ENCODE measurements around the gene OPN4.
A peak's percentile ranks its signal among the peaks of the same experiment; 100 is the strongest.

The OPN4 gene

DNA sequence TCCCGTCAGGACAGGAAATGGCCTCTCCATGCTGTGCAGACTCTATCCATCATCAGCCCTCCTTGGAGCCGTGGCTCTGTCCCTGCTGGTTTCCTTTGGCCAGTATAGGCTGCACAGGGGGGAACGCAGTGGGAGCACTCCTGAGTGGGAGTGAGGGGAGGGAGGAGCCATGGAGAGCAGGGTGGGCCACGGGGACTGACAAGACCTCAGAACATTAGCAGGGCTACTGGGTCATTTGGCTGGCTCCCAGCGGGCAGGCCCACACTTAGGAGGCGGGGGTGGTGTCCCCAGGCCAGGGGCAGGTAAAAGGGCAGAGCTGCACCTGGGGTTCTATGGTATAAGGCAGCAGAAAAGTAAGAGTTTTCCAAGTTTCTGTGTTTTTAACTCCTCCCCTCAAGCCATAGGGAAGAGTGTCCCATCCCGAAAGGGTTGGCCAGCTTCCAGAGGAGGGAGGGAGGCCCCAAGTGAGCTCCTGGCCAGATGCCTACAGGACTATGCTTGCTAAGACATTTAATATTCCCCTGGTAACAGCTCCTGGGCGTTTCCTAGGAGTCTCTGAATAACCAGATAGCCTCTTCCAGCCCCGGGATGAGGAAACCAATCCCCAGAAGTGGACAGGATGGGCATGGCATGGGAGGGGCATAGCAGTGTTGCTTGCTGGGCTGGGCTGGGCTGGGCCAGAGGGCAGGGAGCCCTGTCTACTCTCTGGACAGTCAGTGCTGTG lies 5.5 kb upstream of the OPN4 start:
- peak; percentile 82 for DNase-seq (ENCODE audit: extremely low read depth, low read depth)
- TF ChIP-seq, protein P1, sequence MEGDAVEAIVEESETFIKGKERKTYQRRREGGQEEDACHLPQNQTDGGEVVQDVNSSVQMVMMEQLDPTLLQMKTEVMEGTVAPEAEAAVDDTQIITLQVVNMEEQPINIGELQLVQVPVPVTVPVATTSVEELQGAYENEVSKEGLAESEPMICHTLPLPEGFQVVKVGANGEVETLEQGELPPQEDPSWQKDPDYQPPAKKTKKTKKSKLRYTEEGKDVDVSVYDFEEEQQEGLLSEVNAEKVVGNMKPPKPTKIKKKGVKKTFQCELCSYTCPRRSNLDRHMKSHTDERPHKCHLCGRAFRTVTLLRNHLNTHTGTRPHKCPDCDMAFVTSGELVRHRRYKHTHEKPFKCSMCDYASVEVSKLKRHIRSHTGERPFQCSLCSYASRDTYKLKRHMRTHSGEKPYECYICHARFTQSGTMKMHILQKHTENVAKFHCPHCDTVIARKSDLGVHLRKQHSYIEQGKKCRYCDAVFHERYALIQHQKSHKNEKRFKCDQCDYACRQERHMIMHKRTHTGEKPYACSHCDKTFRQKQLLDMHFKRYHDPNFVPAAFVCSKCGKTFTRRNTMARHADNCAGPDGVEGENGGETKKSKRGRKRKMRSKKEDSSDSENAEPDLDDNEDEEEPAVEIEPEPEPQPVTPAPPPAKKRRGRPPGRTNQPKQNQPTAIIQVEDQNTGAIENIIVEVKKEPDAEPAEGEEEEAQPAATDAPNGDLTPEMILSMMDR (IDR thresholded peaks at IDR 0.05; ENCODE audit: low read depth, low read length) = no peak

DNA sequence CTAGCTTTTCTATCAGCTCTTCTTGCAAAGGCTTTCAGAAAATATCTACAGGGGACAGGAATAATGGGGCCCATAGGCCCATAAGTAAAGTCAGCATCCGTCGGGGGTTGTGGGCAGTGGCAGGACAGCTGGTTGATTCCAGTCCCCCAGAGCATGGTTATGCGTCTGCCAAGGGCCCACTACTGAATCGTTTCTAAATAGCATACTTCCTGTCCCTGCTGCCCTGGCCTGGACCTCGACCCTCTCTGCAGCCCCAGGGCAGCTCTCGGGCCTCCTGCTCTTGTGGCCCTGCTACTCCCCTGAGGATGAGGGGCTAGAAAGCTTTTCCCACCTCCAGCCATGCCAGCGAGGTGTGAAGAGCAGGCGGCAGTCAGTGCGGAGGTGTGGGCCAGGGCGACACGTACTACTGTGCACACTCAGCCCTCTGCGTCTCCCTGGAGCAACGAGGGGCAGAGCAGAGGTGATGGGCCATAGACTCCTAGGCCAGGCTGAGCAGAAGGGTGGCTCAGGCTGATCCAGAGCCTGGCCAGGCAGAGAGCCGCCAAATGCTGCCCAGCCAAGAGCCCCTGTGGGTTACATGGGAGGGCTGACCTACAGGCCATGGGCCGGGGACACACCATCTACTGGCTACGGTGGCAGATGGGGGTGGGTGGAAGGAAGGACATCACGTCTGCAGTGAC lies 4.7 kb upstream of the OPN4 start:
- no peak for DNase-seq (ENCODE audit: extremely low read depth, low read depth)
- TF ChIP-seq, protein P1 (IDR thresholded peaks at IDR 0.05; ENCODE audit: low read depth, low read length) = no peak

DNA sequence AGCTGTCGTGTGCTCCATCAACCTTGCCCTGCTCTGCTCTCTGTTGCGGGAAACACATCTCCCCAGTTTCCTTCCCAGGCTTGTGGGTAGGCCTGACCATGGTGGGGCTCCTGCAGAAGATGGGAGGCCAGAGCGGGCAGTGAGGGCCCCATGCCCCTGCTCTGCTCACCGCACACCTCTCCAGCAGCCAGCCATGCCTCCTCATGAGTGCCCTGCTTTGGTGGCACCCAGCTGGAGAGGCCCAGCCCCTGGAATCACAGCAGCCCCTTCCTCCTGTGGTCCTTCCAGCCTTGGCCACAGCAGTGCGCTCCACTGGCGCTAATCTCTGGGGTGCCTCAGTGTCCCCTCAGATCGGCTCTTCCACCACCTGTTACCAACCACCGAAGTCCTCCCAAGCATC lies 4.2 kb upstream of the OPN4 start:
- TF ChIP-seq, protein P1 (IDR thresholded peaks at IDR 0.05; ENCODE audit: low read depth, low read length) = no peak
- no peak for DNase-seq (ENCODE audit: extremely low read depth, low read depth)

DNA sequence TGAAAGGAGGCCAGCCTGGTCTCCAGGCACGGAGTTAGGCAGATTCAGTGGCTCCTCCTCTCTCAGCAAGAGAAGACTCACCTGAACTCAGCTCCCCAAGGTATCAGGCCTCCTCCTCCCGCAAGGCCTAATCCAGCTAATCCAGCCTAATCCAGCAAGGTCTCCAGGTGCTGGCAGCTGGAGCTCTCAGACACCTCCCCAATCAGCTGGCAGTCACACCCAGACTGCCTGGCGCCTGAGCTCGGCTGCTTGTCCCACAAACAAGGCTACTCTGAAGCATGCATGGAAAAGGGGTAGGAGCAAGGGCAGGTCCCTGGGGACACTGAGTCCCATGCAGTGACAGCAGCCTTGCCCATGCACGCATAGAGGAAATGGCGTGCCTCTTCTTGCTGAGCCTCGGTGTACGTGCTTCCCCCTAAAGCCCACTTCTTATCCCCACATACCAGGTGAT lies 3.3 kb upstream of the OPN4 start:
- no peak for DNase-seq (ENCODE audit: extremely low read depth, low read depth)
- TF ChIP-seq, protein P1 (IDR thresholded peaks at IDR 0.05; ENCODE audit: low read depth, low read length) = no peak

DNA sequence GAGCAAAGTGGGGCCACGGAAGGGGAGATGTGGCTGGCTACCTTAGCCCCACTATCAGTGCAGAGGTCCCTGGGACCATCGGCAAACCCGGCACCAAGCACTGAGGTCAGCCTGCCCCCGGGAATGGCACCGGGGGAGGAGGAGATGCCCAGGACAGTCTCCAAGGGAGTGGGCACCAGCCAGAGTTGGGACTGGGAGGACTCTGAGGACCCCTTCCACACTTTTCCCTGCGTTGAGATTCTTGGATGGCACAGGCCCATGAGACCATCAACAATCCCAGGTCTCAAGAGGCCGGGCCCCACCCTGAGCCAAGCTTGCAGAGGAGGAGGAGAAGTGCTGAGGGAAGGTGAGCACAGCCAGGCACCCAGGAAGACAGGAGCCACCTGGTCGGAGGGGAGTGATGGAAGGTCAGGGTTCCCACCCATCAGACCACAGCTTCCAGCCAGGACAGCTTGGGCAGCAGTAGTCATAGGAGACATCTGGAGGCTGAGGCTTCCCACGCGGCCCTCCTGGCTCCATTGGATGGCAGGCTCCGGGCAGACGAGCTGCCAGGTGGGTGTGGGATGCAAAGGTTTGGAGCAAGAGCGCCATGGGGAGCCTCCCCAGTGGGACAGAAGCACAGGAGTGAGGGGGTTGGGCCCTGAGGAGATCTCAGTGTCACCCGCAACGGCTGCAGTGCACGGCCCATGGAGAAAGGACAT lies 2.6 kb upstream of the OPN4 start:
- no peak for DNase-seq (ENCODE audit: extremely low read depth, low read depth)
- TF ChIP-seq, protein P1 (IDR thresholded peaks at IDR 0.05; ENCODE audit: low read depth, low read length) = no peak

DNA sequence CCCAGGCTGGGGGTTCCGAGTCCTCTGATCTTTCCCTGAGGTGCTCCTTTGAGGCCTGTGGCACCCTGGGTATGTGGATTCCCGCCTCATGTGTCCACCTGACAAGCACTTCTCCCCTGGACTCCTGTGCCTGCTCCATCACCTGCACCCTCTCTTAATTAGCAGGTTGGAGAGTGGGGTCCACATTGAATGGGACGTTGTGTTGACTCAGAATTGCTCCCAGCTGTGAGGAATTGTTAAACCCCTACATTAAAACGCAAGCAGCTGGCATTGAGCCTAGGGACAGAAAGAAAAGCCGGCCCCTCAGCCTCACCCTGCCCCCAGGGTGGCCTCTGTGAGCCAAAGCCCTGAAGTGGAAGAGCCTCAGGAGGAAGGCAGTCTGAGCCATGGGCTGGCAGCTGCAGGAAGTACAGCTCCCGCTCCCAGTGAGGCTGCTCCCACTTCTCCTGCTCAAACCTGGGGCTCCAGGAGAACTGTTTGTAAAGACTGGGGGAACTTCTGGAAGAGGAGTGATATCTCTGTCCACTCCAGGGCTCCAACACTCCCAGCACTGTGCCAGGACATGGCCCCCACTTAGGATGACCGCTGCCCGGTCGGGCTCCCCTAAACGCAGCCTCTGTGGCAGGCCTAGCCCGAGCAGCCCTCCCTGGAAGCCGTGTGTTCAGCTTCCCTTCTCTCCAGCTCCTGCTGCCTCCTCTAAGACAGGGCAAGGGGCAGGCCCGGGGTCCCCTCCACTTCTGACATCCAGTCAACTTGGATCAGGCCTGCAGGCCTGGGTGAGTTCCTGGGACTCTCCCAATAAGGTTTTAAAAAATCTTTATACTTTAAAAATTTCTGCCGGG lies 1.8 kb upstream of the OPN4 start:
- TF ChIP-seq, protein P1 (IDR thresholded peaks at IDR 0.05; ENCODE audit: low read depth, low read length) = no peak
- DNase-seq (ENCODE audit: extremely low read depth, low read depth) = no peak

All from AG09319 (cell line).